ENCODE data around the gene HAL. TPM values are rescaled to one million over a fixed set of nuclear protein-coding genes. Genes with fewer than 3 reads are reported as not detected.

HAL gene
- total and polyA plus RNA-seq, 12 donors: 0.13 to 0.40 (median 0.20) TPM; not detected in 4

GRCh38 chr12:96044017-96044942 is 48.1 kb upstream of the HAL start:
- Histone ChIP-seq H3K36me3 (replicated peaks in 1 of 2) (no peaks in the 10 kb centered on the region), H3K27ac (peak overlapping the region in 1 of 5 donors; percentile 66), H3K27me3 (no peaks in the 10 kb centered on the region), H3K9me3 (replicated peaks in 1 of 3) (no peaks in the 10 kb centered on the region), H3K4me1 (replicated peaks in 1 of 2) (peaks cover 20 to 28% of the 10 kb centered on the region in 2 donors), H3K4me3 (no peak overlapping the region)
- WGBS, 4 donors: 49 to 60% (median 53%) methylated on average over 10 of the region's 10 CpGs
- peak in 1 of 7 donors; percentile 29 for DNase-seq
- intact Hi-C loops (cut with DNase I): no loop called here
- TF ChIP-seq POLR2A (IDR thresholded peaks at IDR 0.05) (no peak), CTCF (IDR thresholded peaks at IDR 0.05) (no peak)

- TF ChIP-seq POLR2A (IDR thresholded peaks at IDR 0.05): no peak
- TF ChIP-seq CTCF (IDR thresholded peaks at IDR 0.05): no peak
- no peak for DNase-seq
- WGBS, 4 donors: 82 to 89% (median 88%) methylated on average over 1 of the region's 1 CpG
- peaks cover 6 to 11% of the 10 kb centered on the region in 2 donors for H3K4me1 ChIP-seq (replicated peaks in 1 of 2)
- no peaks in the 10 kb centered on the region for H3K36me3 ChIP-seq (replicated peaks in 1 of 2)
- no peaks in the 10 kb centered on the region for H3K9me3 ChIP-seq (replicated peaks in 1 of 3)
- intact Hi-C loops (cut with DNase I): no loop called here
- H3K27me3 ChIP-seq: no peaks in the 10 kb centered on the region
- H3K4me3 ChIP-seq: no peak overlapping the region
- H3K27ac ChIP-seq: no peak overlapping the region
Measured at GRCh38 chr12:96041181-96041580, 45.0 kb upstream of the HAL start.

- no peaks in the 10 kb centered on the region for H3K9me3 ChIP-seq (replicated peaks in 1 of 3)
- H3K27me3 ChIP-seq: no peaks in the 10 kb centered on the region
- peaks cover 6 to 11% of the 10 kb centered on the region in 2 donors for H3K4me1 ChIP-seq (replicated peaks in 1 of 2)
- peak overlapping the region in 2 of 5 donors; percentile 1 to 55 for H3K27ac ChIP-seq
- TF ChIP-seq CTCF (IDR thresholded peaks at IDR 0.05): no peak
- TF ChIP-seq POLR2A (IDR thresholded peaks at IDR 0.05): no peak
- DNase-seq: no peak
- intact Hi-C loops (cut with DNase I): no loop called here
- 42 to 52% (median 47%) methylated on average over 3 of the region's 3 CpGs for WGBS, 4 donors
- H3K36me3 ChIP-seq (replicated peaks in 1 of 2): no peaks in the 10 kb centered on the region
- H3K4me3 ChIP-seq: no peak overlapping the region
Measured at GRCh38 chr12:96040305-96041133, 44.4 kb upstream of the HAL start.

GRCh38 chr12:96039516-96039915 is 43.4 kb upstream of the HAL start:
- no peak for TF ChIP-seq CTCF (IDR thresholded peaks at IDR 0.05)
- no peak for TF ChIP-seq POLR2A (IDR thresholded peaks at IDR 0.05)
- Histone ChIP-seq H3K36me3 (replicated peaks in 1 of 2) (no peaks in the 10 kb centered on the region), H3K9me3 (replicated peaks in 1 of 3) (no peaks in the 10 kb centered on the region), H3K27me3 (no peaks in the 10 kb centered on the region), H3K4me3 (no peak overlapping the region), H3K27ac (no peak overlapping the region), H3K4me1 (replicated peaks in 1 of 2) (peaks cover 5 to 7% of the 10 kb centered on the region in 2 donors)
- no peak for DNase-seq
- WGBS, 4 donors: 84 to 93% (median 91%) methylated on average over 3 of the region's 3 CpGs
- intact Hi-C loops (cut with DNase I): no loop called here
